Activated naive CD4-positive, alpha-beta T cell treated with anti-CD3 and anti-CD28 coated beads, Interleukin-2, amount 10 ng/mL, durations not matched to agents 7 days and 5 days (primary cell): ENCODE measurements around the gene SUPT3H.
A peak's percentile ranks its signal among the peaks of the same experiment; 100 is the strongest.

Experiments
- CTCF ChIA-PET: fragments of 350-600 bp; sonication (Branson Sonifier 250); formaldehyde crosslinking; loops from one replicate; lab custom pipeline; 2021; ENCODE audit warnings: antibody characterized with exemption; lab: Charles Lee
- DNase-seq: peaks from one replicate; pipeline ENCODE4 v3.0.0-alpha.2; 2020
- H3K27ac Mint-ChIP-seq: one replicate; pipeline ENCODE4 v1.8.0; 2021; ENCODE audit warnings: mild to moderate bottlenecking, moderate library complexity, mixed read lengths
- H3K27me3 Mint-ChIP-seq: one replicate; pipeline ENCODE4 v1.8.0; 2021; ENCODE audit warnings: mild to moderate bottlenecking, mixed read lengths
- H3K36me3 Mint-ChIP-seq: one replicate; pipeline ENCODE4 v1.8.0; 2021; ENCODE audit warnings: mixed read lengths
- H3K4me1 Mint-ChIP-seq: one replicate; pipeline ENCODE4 v1.8.0; 2021; ENCODE audit warnings: mixed read lengths
- H3K4me3 Mint-ChIP-seq: one replicate; pipeline ENCODE4 v1.8.0; 2021; ENCODE audit warnings: mild to moderate bottlenecking, moderate library complexity, mixed read lengths
- H3K9me3 Mint-ChIP-seq: one replicate; pipeline ENCODE4 v1.8.0; 2021; ENCODE audit warnings: mixed read lengths

The SUPT3H gene

DNA sequence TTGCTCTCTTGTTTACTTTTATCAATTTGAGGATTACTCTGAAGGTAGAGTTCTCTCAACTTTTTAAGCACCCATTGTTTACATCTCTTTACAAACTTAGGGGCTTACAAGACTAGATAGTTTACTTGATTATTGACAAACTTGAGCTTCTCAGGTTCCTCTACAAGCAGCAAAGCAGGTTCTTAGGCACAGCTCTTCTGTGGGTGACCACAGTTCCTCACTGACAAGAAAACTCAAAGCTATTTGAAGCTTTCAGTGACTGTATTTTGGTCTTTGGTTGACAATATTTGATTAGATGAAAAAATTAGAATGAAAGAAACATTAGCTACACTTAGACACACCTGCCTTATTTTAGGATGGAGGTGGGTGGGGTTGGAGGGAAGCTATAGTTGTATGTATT is 376.9 kb downstream of the SUPT3H start:
- peak; percentile 26 for DNase-seq
- peak overlapping the region; percentile 87 for H3K27ac Mint-ChIP-seq
- H3K36me3 Mint-ChIP-seq: peaks cover 4% of the 10 kb centered on the region
- H3K27me3 Mint-ChIP-seq: no peaks in the 10 kb centered on the region
- H3K9me3 Mint-ChIP-seq: peaks cover 2% of the 10 kb centered on the region
- peaks cover 35% of the 10 kb centered on the region for H3K4me1 Mint-ChIP-seq
- no peak overlapping the region for H3K4me3 Mint-ChIP-seq
- CTCF ChIA-PET: interaction anchor here (1.0 to 1.2 kb wide), 3 partner anchors 24 to 345 kb away, joined by 3 to 5 read pairs (median 3); no protein-coding TSS in a partner anchor

DNA sequence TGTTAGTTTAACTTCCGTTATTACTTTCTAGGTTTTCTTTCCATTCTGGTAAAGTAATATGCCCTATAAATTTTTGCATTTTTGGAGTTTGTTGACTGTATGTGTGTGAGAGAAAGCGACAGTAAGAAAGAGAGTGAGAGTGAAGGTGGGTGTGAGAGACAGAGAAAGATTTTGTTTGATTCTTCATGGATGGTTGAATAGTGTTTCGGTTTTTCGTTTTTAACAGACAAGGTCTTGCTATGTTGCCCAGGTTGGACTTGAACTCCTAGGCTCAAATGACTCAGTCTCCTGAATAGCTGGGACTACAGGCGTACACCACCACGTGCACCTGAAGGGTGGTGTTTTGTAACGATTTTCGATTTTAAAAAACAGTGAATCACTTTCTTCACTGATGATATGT is 378.7 kb downstream of the SUPT3H start:
- Mint-ChIP-seq H3K27me3 (no peaks in the 10 kb centered on the region), H3K4me3 (no peak overlapping the region), H3K27ac (no peak overlapping the region), H3K9me3 (no peaks in the 10 kb centered on the region), H3K36me3 (peaks cover 4% of the 10 kb centered on the region), H3K4me1 (peaks cover 35% of the 10 kb centered on the region)
- no peak for DNase-seq
- CTCF ChIA-PET: interaction anchor here (1.6 kb wide), 1 partner anchor 343 kb away, joined by 5 read pairs; no protein-coding TSS in a partner anchor

DNA sequence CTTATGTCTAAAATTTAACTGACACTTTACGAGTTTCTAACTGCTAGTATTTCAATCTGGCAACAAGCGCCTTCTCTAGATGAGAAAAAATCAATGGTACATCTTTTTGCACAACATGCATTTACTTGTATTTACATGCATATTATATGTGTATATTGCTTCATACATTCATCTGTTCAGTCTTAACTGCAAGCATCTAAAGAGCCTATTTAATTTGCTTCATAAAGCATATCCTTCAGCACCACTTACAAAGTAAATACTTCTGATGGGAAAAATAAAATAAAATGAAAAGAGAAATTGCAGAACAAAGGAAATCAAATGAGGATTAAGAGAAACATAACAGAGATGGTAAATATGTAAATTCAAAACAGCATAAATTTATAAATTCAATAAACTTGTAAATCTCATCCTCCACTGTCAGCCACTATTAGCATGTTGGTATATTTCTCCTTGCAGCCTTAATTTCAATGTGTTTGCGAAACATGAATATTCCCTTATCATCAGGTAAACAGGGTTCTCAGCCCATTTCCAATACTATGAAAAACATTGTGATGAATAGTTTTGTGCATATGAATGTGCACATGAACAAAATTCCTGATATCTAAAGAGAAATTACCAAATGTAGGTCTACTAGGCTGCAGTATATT is 382.1 kb downstream of the SUPT3H start:
- DNase-seq: no peak
- H3K4me1 Mint-ChIP-seq: peaks cover 10% of the 10 kb centered on the region
- CTCF ChIA-PET: no interaction called here
- H3K9me3 Mint-ChIP-seq: no peaks in the 10 kb centered on the region
- no peaks in the 10 kb centered on the region for H3K27me3 Mint-ChIP-seq
- H3K27ac Mint-ChIP-seq: no peak overlapping the region
- no peak overlapping the region for H3K4me3 Mint-ChIP-seq
- peaks cover 2% of the 10 kb centered on the region for H3K36me3 Mint-ChIP-seq

GRCh38 chr6:44989391-44989790 is 388.3 kb downstream of the SUPT3H start:
- CTCF ChIA-PET: no interaction called here
- H3K27me3 Mint-ChIP-seq: no peaks in the 10 kb centered on the region
- peaks cover 9% of the 10 kb centered on the region for H3K4me1 Mint-ChIP-seq
- H3K4me3 Mint-ChIP-seq: no peak overlapping the region
- H3K9me3 Mint-ChIP-seq: no peaks in the 10 kb centered on the region
- no peak for DNase-seq
- H3K27ac Mint-ChIP-seq: no peak overlapping the region
- peaks cover 2% of the 10 kb centered on the region for H3K36me3 Mint-ChIP-seq

DNA sequence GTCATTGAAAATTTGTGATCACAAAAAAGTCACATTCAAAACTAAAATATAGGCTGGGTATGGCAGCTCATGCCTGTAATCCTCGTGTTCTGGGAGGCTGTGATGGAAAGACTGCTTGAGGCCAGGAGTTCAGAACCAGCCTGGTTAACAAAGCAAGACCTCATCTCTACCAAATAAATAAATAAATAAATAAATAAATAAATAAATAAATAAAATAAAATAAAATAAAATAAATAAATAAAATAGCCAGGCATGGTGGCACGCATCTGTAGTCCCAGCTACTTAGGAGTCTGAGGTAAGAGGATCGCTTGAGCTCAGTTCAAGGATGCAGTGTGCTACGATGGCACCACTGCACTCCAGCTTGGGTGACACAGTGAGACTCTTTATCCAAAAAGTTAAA is 392.7 kb downstream of the SUPT3H start:
- CTCF ChIA-PET: no interaction called here
- peaks cover 2% of the 10 kb centered on the region for H3K9me3 Mint-ChIP-seq
- peaks cover 3% of the 10 kb centered on the region for H3K36me3 Mint-ChIP-seq
- peaks cover 6% of the 10 kb centered on the region for H3K4me1 Mint-ChIP-seq
- no peak overlapping the region for H3K4me3 Mint-ChIP-seq
- DNase-seq: no peak
- H3K27me3 Mint-ChIP-seq: no peaks in the 10 kb centered on the region
- no peak overlapping the region for H3K27ac Mint-ChIP-seq

DNA sequence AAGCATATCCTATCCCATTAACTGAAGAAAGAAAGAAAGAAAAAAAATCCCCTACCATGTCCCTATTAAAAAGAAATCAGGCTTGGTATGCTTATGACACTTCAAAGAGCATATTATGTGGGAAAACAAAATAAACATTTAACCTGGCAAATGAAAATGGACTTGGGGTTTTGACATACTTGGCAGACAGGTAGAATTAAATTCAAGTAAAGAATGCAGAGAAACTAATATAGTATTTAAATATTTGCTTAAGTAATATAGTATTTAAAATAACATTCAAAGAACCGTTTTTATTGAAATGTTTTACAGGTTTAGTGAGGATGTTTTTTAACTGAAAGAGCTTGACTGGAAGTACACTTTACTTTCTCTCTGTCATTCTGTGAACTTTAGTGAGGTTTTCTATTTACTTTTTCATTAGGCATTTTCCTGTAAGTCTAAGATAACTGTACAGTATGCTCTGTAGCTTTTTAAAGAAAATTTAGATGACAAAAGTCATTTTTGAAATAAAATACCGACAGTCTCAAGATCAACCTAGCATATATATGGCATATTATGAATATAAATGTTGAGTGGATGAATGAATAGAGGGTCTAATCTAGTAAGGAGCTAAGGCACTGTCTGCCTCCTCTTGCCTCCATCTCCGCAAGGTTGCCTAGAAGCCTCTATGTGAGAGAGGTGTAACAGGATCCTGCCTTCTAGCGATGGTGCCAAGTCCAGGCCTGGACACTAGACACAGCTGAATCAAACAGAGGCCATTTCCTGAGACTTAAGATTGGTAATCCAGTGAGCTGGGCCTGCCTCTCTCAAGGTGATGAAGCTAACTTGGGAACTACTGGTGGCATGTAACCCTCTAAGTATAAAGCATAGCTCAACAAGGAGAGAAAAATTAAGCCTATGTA is 394.0 kb downstream of the SUPT3H start:
- H3K4me1 Mint-ChIP-seq: peaks cover 13% of the 10 kb centered on the region
- no peak overlapping the region for H3K4me3 Mint-ChIP-seq
- H3K36me3 Mint-ChIP-seq: peaks cover 4% of the 10 kb centered on the region
- no peaks in the 10 kb centered on the region for H3K27me3 Mint-ChIP-seq
- CTCF ChIA-PET: interaction anchor here (0.7 kb wide), 1 partner anchor 352 kb away, joined by 3 read pairs; no protein-coding TSS in a partner anchor
- no peak overlapping the region for H3K27ac Mint-ChIP-seq
- DNase-seq: no peak
- peaks cover 2% of the 10 kb centered on the region for H3K9me3 Mint-ChIP-seq

DNA sequence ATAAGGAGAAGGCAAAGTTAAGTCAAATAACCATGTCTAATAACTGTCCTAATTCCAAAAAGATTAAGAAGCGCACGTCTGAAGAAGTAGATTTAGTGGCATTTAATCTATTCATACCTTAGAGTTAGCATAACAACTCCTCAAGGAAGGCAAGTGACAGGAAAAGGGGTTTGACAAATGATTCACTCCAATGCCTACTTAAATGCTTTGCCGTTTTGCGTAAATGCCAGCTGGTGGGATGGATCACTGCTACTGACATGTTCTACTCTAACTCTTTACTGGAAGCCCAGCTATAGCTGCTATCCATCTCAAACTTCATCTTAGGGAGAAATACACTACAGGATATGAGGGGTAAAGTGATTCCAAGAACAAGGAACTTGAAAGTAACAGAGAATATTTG is 396.9 kb downstream of the SUPT3H start:
- Mint-ChIP-seq H3K4me3 (no peak overlapping the region), H3K9me3 (peaks cover 2% of the 10 kb centered on the region), H3K36me3 (peaks cover 4% of the 10 kb centered on the region), H3K27me3 (no peaks in the 10 kb centered on the region), H3K4me1 (peaks cover 34% of the 10 kb centered on the region), H3K27ac (no peak overlapping the region)
- DNase-seq: no peak
- CTCF ChIA-PET: no interaction called here

GRCh38 chr6:44976677-44977641 is 400.8 kb downstream of the SUPT3H start:
- peaks cover 21% of the 10 kb centered on the region for H3K36me3 Mint-ChIP-seq
- no peak overlapping the region for H3K4me3 Mint-ChIP-seq
- peaks cover 22% of the 10 kb centered on the region for H3K9me3 Mint-ChIP-seq
- CTCF ChIA-PET: interaction anchor here (0.9 to 1.5 kb wide), 3 partner anchors 24 to 129 kb away, joined by 3 to 5 read pairs (median 3); no protein-coding TSS in a partner anchor
- H3K4me1 Mint-ChIP-seq: peaks cover 36% of the 10 kb centered on the region
- no peaks in the 10 kb centered on the region for H3K27me3 Mint-ChIP-seq
- peak overlapping the region; percentile 91 for H3K27ac Mint-ChIP-seq
- DNase-seq: peak; percentile 25

- no peak overlapping the region for H3K27ac Mint-ChIP-seq
- no peak for DNase-seq
- H3K4me3 Mint-ChIP-seq: no peak overlapping the region
- peaks cover 37% of the 10 kb centered on the region for H3K4me1 Mint-ChIP-seq
- peaks cover 29% of the 10 kb centered on the region for H3K9me3 Mint-ChIP-seq
- H3K27me3 Mint-ChIP-seq: no peaks in the 10 kb centered on the region
- CTCF ChIA-PET: interaction anchor here (1.6 kb wide), 1 partner anchor 14 kb away, joined by 3 read pairs; no protein-coding TSS in a partner anchor
- peaks cover 25% of the 10 kb centered on the region for H3K36me3 Mint-ChIP-seq
Measured at GRCh38 chr6:44974511-44974910, 403.2 kb downstream of the SUPT3H start.

DNA sequence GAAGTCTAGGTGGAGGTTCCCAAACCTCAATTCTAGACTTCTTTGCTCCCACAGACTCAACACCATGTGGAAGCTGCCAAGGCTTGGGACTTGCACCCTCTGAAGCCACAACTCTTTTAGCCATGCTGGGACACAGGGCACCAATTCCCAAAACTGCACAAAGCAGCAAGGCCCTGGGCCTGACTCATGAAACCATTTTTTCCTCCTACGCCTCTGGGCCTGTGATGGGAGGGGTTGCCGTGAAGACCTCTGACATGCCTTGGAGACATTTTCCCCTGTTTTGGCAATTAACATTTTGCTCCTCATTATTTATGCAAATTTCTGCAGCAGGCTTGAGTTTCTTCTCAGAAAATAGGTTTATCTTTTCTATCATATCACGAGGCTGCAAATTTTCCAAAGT is 405.0 kb downstream of the SUPT3H start:
- no peak overlapping the region for H3K4me3 Mint-ChIP-seq
- peaks cover 32% of the 10 kb centered on the region for H3K4me1 Mint-ChIP-seq
- peaks cover 23% of the 10 kb centered on the region for H3K36me3 Mint-ChIP-seq
- CTCF ChIA-PET: no interaction called here
- no peak overlapping the region for H3K27ac Mint-ChIP-seq
- DNase-seq: no peak
- peaks cover 29% of the 10 kb centered on the region for H3K9me3 Mint-ChIP-seq
- no peaks in the 10 kb centered on the region for H3K27me3 Mint-ChIP-seq

DNA sequence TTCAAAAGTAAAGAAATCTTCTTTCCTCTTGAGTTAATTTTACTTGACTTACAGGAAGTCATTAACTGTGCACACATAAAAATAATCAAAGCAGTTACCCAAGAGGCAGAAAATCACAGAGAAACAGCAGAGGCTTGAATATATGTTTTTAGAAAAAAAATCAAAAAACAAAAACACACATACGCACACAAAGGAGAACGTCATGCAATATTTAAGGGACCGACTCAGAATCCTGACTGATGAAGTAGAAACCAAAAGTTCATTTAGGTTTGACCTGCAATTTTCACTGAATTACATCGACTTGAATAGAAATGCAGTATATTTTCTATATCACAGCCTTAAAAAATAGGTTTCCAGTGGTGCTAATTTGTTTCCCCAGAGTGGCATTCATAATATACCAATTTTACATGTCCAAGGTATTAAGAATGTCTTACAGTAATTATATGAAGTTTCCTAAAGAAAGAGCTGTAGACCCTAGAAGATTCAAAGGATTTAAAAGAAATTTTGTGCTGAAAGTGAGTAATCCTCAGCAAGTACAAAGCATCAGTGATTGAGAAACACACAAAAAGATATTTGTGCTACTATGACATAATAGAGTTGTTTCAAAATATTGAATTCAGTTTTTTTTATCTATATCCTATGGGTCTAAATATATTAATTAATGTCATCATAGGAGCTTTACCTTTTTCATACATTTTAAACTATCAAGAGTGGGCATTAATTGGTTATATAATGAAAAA is 408.1 kb downstream of the SUPT3H start:
- no peaks in the 10 kb centered on the region for H3K27me3 Mint-ChIP-seq
- no peak overlapping the region for H3K4me3 Mint-ChIP-seq
- peaks cover 29% of the 10 kb centered on the region for H3K9me3 Mint-ChIP-seq
- peaks cover 12% of the 10 kb centered on the region for H3K4me1 Mint-ChIP-seq
- H3K27ac Mint-ChIP-seq: no peak overlapping the region
- DNase-seq: no peak
- CTCF ChIA-PET: no interaction called here
- peaks cover 21% of the 10 kb centered on the region for H3K36me3 Mint-ChIP-seq

GRCh38 chr6:44967481-44967880 is 410.3 kb downstream of the SUPT3H start:
- H3K36me3 Mint-ChIP-seq: peaks cover 5% of the 10 kb centered on the region
- H3K9me3 Mint-ChIP-seq: peaks cover 12% of the 10 kb centered on the region
- CTCF ChIA-PET: no interaction called here
- no peak overlapping the region for H3K27ac Mint-ChIP-seq
- H3K4me1 Mint-ChIP-seq: peaks cover 12% of the 10 kb centered on the region
- no peak overlapping the region for H3K4me3 Mint-ChIP-seq
- no peaks in the 10 kb centered on the region for H3K27me3 Mint-ChIP-seq
- no peak for DNase-seq

GRCh38 chr6:44966449-44967092 is 411.2 kb downstream of the SUPT3H start:
- Mint-ChIP-seq H3K36me3 (peaks cover 2% of the 10 kb centered on the region), H3K27ac (no peak overlapping the region), H3K4me3 (no peak overlapping the region), H3K9me3 (peaks cover 5% of the 10 kb centered on the region), H3K4me1 (peaks cover 16% of the 10 kb centered on the region), H3K27me3 (no peaks in the 10 kb centered on the region)
- no peak for DNase-seq
- CTCF ChIA-PET: no interaction called here
